GM18867 (cell line): ENCODE data around the gene ANKEF1.
A peak's percentile ranks its signal among the peaks of the same experiment; 100 is the strongest.

Source experiments
- ATAC-seq: cut with Tn5 transposase; IDR thresholded peaks from one replicate; pipeline ENCODE4 v1.9.1; 2021; ENCODE audit warnings: mild to moderate bottlenecking, moderate library complexity; ENCODE audit not compliant: unreplicated experiment

Gene ANKEF1

DNA sequence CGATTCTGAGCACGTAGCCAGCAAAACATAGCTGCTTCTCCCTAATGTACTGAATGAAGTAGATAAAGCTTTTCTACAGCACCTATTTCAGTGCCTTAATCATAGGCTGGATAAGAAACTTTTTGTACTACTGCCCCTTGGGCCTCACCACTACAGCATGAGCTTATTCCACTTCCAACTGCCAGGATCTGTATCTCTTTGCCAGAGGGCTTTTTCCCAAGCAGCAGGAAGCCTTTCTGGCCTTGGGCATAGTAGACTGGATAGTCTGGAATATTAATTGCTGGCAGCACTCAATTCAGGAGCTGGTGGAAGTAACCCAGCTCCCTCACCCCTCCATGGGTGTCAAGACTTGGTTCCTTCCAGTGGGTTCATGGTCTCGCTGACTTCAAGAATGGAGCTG lies 43.6 kb downstream of the ANKEF1 start:
- no peak for ATAC-seq

- no peak for ATAC-seq
Measured at GRCh38 chr20:10079964-10080363, 45.2 kb downstream of the ANKEF1 start.

- no peak for ATAC-seq
Measured at GRCh38 chr20:10080574-10080973, 45.8 kb downstream of the ANKEF1 start.

DNA sequence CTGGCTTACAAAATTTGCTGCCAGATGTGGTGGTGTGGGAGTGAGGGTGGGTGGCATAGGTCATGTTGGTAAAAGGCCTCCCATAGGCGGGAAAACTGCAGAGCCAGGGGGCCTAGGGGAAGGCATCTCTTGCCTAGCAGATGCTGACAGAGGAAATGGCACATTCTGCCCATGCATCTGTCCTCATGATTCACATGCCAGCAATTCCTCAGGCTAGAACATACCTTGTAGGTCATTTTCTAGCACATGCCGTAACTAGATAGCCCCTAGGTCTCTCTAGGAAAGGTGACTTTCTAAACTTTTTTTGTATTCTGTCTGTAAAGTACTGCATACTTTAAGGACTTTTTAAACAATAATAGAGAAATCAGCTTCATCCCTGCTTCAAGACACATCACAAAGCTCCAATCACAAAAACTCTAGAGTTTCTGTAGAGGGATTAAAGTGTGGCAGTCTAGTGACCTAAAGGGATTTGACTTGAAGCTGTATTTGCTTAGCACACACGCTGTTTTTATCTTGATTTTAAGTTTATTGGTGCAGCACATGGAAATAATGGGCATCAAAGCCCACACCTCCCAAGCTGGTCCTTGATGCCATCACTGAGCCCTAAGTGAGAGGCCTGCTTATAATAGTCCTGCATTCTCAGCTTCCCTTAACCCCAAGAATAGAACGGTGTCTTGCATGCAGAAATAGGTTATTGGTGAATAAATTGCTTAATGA lies 55.2 kb downstream of the ANKEF1 start:
- ATAC-seq, result no peak

GRCh38 chr20:10090588-10091166 lies 55.9 kb downstream of the ANKEF1 start:
- peak; percentile 86 for ATAC-seq

- ATAC-seq, result no peak
Measured at GRCh38 chr20:10093087-10093591, 58.4 kb downstream of the ANKEF1 start.

- no peak for ATAC-seq
Measured at GRCh38 chr20:10094566-10095173, 59.9 kb downstream of the ANKEF1 start.

DNA sequence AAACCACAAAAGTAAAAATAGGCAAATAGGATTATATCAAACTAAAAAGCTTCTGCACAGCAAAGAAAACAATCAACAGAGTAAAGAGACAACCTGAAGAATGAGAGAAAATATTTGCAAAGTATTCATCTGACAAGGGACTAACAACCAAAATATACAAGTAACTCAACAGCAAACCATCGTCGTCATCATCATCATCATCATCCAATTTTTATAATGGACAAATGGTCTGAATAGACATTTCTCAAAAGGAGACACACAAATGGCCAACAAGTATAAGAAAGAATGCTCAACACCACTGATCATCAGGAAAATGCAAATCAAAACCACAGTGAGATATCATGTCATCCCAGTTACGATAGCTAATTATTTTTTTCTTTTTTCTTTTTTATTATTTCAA lies 62.0 kb downstream of the ANKEF1 start:
- ATAC-seq, result no peak

- no peak for ATAC-seq
Measured at GRCh38 chr20:10105046-10105445, 70.3 kb downstream of the ANKEF1 start.
